Neural progenitor cell (in vitro differentiated cells): ENCODE data around the gene TRIM10. TPM values are rescaled to one million over a fixed set of nuclear protein-coding genes. Genes with fewer than 3 reads are reported as not detected.

Experiments
- DNase-seq: peaks from one replicate; pipeline ENCODE4 v3.0.0-alpha.2; 2016; ENCODE audit warnings: low spot score
- H2AFZ ChIP-seq: fragments of 200-600 bp; sonication (generic); replicated peaks from 2 replicates; pipeline ENCODE4 v1.6.1; 2016; ENCODE audit warnings: antibody characterized with exemption
- H3F3A ChIP-seq: fragments of 200-600 bp; sonication (generic); 2 replicates; pipeline ENCODE4 v1.6.1; 2016; ENCODE audit warnings: antibody characterized with exemption, low read depth
- H3K27ac ChIP-seq: fragments of 200-600 bp; sonication (generic); 2 replicates; pipeline ENCODE4 v1.5.1; 2016; ENCODE audit warnings: mild to moderate bottlenecking
- H3K27me3 ChIP-seq: fragments of 200-600 bp; sonication (generic); 2 replicates; pipeline ENCODE4 v1.6.1; 2016; ENCODE audit warnings: mild to moderate bottlenecking, moderate library complexity
- H3K36me3 ChIP-seq: fragments of 200-600 bp; sonication (generic); 2 replicates; pipeline ENCODE4 v1.5.1; 2016
- H3K4me1 ChIP-seq: fragments of 200-600 bp; sonication (generic); 2 replicates; pipeline ENCODE4 v1.6.1; 2016; ENCODE audit warnings: mixed run types
- H3K4me2 ChIP-seq: fragments of 200-600 bp; sonication (generic); 2 replicates; pipeline ENCODE4 v1.6.1; 2016
- H3K4me3 ChIP-seq: fragments of 200-600 bp; sonication (generic); 2 replicates; pipeline ENCODE4 v1.5.1; 2016
- H3K79me2 ChIP-seq: fragments of 200-600 bp; sonication (generic); 2 replicates; pipeline ENCODE4 v1.6.1; 2016; ENCODE audit warnings: low read depth
- H3K9ac ChIP-seq: fragments of 200-600 bp; sonication (generic); 2 replicates; pipeline ENCODE4 v1.6.1; 2016
- H3K9me3 ChIP-seq: fragments of 200-600 bp; sonication (generic); 2 replicates; pipeline ENCODE4 v1.5.1; 2016; ENCODE audit warnings: low read depth
- H4K20me1 ChIP-seq: fragments of 200-600 bp; sonication (generic); 2 replicates; pipeline ENCODE4 v1.6.1; 2016; ENCODE audit warnings: low read depth
- H3K27ac Mint-ChIP-seq: 3 replicates; pipeline ENCODE4 v1.8.0; 2021; ENCODE audit warnings: mixed read lengths
- H3K27me3 Mint-ChIP-seq: 2 replicates; pipeline ENCODE4 v1.8.0; 2022; ENCODE audit warnings: low read depth, mild to moderate bottlenecking, inconsistent platforms, moderate library complexity, mixed read lengths; ENCODE audit not compliant: insufficient read depth
- H3K36me3 Mint-ChIP-seq: 3 replicates; pipeline ENCODE4 v1.8.0; 2021; ENCODE audit warnings: mixed read lengths
- H3K4me1 Mint-ChIP-seq: 3 replicates; pipeline ENCODE4 v1.8.0; 2021; ENCODE audit warnings: mixed read lengths
- H3K4me3 Mint-ChIP-seq: 3 replicates; pipeline ENCODE4 v1.8.0; 2021; ENCODE audit warnings: mild to moderate bottlenecking, moderate library complexity, mixed read lengths
- H3K9me3 Mint-ChIP-seq: 3 replicates; pipeline ENCODE4 v1.8.0; 2020; ENCODE audit warnings: mixed read lengths
- CTCF ChIP-seq: fragments of 200-600 bp; sonication (generic); IDR thresholded peaks from 2 replicates; pipeline ENCODE4 v1.5.1; 2017; ENCODE audit warnings: antibody characterized with exemption, mild to moderate bottlenecking
- EZH2 ChIP-seq: fragments of 200-600 bp; sonication (generic); IDR thresholded peaks from 2 replicates; pipeline ENCODE4 v1.6.1; 2017; ENCODE audit warnings: antibody characterized with exemption, mild to moderate bottlenecking, moderate library complexity
- EZH2phosphoT487 ChIP-seq: fragments of 200-600 bp; sonication (generic); IDR thresholded peaks from 2 replicates; pipeline ENCODE4 v1.6.1; 2017; ENCODE audit warnings: antibody characterized with exemption
- small RNA-seq: library from RNA; depleted of rRNA; stranded (forward); fragments of <200 nt; gene quantifications from one replicate; pipeline ENCODE3, GENCODE V24; 2015
- total RNA-seq: library from RNA; depleted of rRNA; stranded (reverse); fragments of >200 nt; gene quantifications from 2 replicates; pipeline ENCODE4 v1.2.3, GENCODE V29; 2015; ENCODE audit warnings: low replicate concordance

Gene TRIM10
- total RNA-seq, 1 donor from 2014 or later, result not detected

GRCh38 chr6:30102970-30103871 lies 57.8 kb downstream of the TRIM10 start:
- Histone ChIP-seq H3K4me3 (peak overlapping the region; percentile 47), H3K9me3 (no peaks in the 10 kb centered on the region), H3K27ac (no peak overlapping the region), H3K79me2 (no peaks in the 10 kb centered on the region), H3K27me3 (peaks cover 100% of the 10 kb centered on the region), H3F3A (peaks cover 22% of the 10 kb centered on the region), H3K36me3 (no peaks in the 10 kb centered on the region), H3K4me1 (peaks cover 14% of the 10 kb centered on the region), H4K20me1 (peaks cover 28% of the 10 kb centered on the region), H2AFZ (peak overlapping the region; percentile 77), H3K4me2 (peak overlapping the region; percentile 83), H3K9ac (no peak overlapping the region)
- Mint-ChIP-seq H3K9me3 (peaks cover 2% of the 10 kb centered on the region), H3K27ac (no peak overlapping the region), H3K36me3 (no peaks in the 10 kb centered on the region), H3K4me3 (peak overlapping the region; percentile 86), H3K27me3 (peaks cover 55% of the 10 kb centered on the region), H3K4me1 (peaks cover 28% of the 10 kb centered on the region)
- TF ChIP-seq EZH2phosphoT487 (no peak), CTCF (peak; percentile 87), EZH2 (peak; percentile 37)
- peak; percentile 93 for DNase-seq

- H4K20me1 ChIP-seq, result peaks cover 28% of the 10 kb centered on the region
- peak; percentile 25 for DNase-seq
- peak overlapping the region; percentile 30 for H2AFZ ChIP-seq
- H3K27ac ChIP-seq, result no peak overlapping the region
- H3K9ac ChIP-seq, result no peak overlapping the region
- peak overlapping the region; percentile 83 for H3K4me2 ChIP-seq
- H3K4me1 ChIP-seq, result peaks cover 14% of the 10 kb centered on the region
- Mint-ChIP-seq H3K36me3 (no peaks in the 10 kb centered on the region), H3K27ac (no peak overlapping the region), H3K9me3 (peaks cover 2% of the 10 kb centered on the region), H3K4me3 (peak overlapping the region; percentile 86), H3K4me1 (peaks cover 28% of the 10 kb centered on the region), H3K27me3 (peaks cover 61% of the 10 kb centered on the region)
- no peaks in the 10 kb centered on the region for H3K9me3 ChIP-seq
- H3K27me3 ChIP-seq, result peaks cover 100% of the 10 kb centered on the region
- H3K36me3 ChIP-seq, result no peaks in the 10 kb centered on the region
- TF ChIP-seq CTCF (no peak), EZH2 (no peak), EZH2phosphoT487 (no peak)
- peaks cover 22% of the 10 kb centered on the region for H3F3A ChIP-seq
- H3K4me3 ChIP-seq, result peak overlapping the region; percentile 38
- H3K79me2 ChIP-seq, result no peaks in the 10 kb centered on the region
Observed at GRCh38 chr6:30102414-30102969, 58.5 kb downstream of the TRIM10 start.

Small RNA genes within 50 kb of the gene (small RNA-seq; reads per million reads assigned to genes)
- not detected for gene RF00554

Other genes with a start within 250 kb of the TRIM10 start
- 107 and 278 TPM in 2 replicates for gene HLA-A, start 218.7 kb downstream of the TRIM10 start, total RNA-seq
- gene POLR1H, start 99.9 kb downstream of the TRIM10 start, total RNA-seq, result 25.0 and 34.8 TPM in 2 replicates
- gene PPP1R11, start 94.0 kb downstream of the TRIM10 start, total RNA-seq, result 22.7 and 28.4 TPM in 2 replicates
- gene RNF39, start 85.4 kb downstream of the TRIM10 start, total RNA-seq, result not detected in 2 replicates
- gene TRIM31, start 48.1 kb downstream of the TRIM10 start, total RNA-seq, result not detected in 2 replicates
- gene TRIM40, start 25.1 kb downstream of the TRIM10 start, total RNA-seq, result not detected in 2 replicates
- not detected in 2 replicates for gene TRIM15, start 2.3 kb upstream of the TRIM10 start, total RNA-seq
- gene TRIM26, start 52.2 kb upstream of the TRIM10 start, total RNA-seq, result 8.3 and 20.0 TPM in 2 replicates
- 11.0 and 21.2 TPM in 2 replicates for gene TRIM39, start 165.7 kb upstream of the TRIM10 start, total RNA-seq
- gene RPP21, start 183.9 kb upstream of the TRIM10 start, total RNA-seq, result 38.0 and 89.6 TPM in 2 replicates